HepG2 (cell line): ENCODE results near the gene EEF1E1. TPM values are rescaled to one million over a fixed set of nuclear protein-coding genes. Genes with fewer than 3 reads are reported as not detected.

Source experiments
- FOSL2 ChIP-seq: sonication (generic); formaldehyde crosslinking; IDR thresholded peaks from 2 replicates; pipeline ENCODE4 v1.4.0; 2020; ENCODE audit warnings: missing genetic modification reagents
- HOXA7 ChIP-seq: sonication (generic); formaldehyde crosslinking; IDR thresholded peaks from 2 replicates; pipeline ENCODE4 v1.8.1; 2022; ENCODE audit warnings: mild to moderate bottlenecking, missing genetic modification reagents, moderate library complexity
- U2AF2 ChIP-seq: fragments of 200-400 bp; formaldehyde crosslinking; IDR thresholded peaks from 2 replicates; pipeline ENCODE4 v1.6.1; 2017; ENCODE audit warnings: low read depth, mild to moderate bottlenecking, low read length
- ZC3H13 ChIP-seq: sonication (generic); formaldehyde crosslinking; IDR thresholded peaks from 2 replicates; pipeline ENCODE4 v1.8.1; 2023; ENCODE audit warnings: mild to moderate bottlenecking, missing genetic modification reagents, moderate library complexity
- ZFY ChIP-seq: sonication (generic); formaldehyde crosslinking; IDR thresholded peaks from 2 replicates; pipeline ENCODE4 v1.4.0; 2020; ENCODE audit warnings: missing genetic modification reagents
- ZMYM3 ChIP-seq: sonication (generic); formaldehyde crosslinking; IDR thresholded peaks from 2 replicates; pipeline ENCODE4 v1.5.1; 2020; ENCODE audit warnings: mild to moderate bottlenecking, missing genetic modification reagents
- ZNF207 ChIP-seq: fragments of 450-650 bp; IDR thresholded peaks from 2 replicates; pipeline ENCODE4 v1.6.1; 2016; ENCODE audit warnings: antibody characterized with exemption, borderline replicate concordance
- ZNF343 ChIP-seq: sonication (generic); formaldehyde crosslinking; IDR thresholded peaks from 2 replicates; pipeline ENCODE4 v1.4.0; 2020; ENCODE audit warnings: mild to moderate bottlenecking, missing genetic modification reagents
- ZNF460 ChIP-seq: sonication (generic); formaldehyde crosslinking; IDR thresholded peaks from 2 replicates; pipeline ENCODE4 v1.5.1; 2020; ENCODE audit warnings: missing genetic modification reagents, mild to moderate bottlenecking, borderline replicate concordance
- ZNF564 ChIP-seq: sonication (generic); formaldehyde crosslinking; IDR thresholded peaks from 2 replicates; pipeline ENCODE4 v1.8.1; 2023; ENCODE audit warnings: mild to moderate bottlenecking, missing genetic modification reagents
- ZNF589 ChIP-seq: sonication (generic); formaldehyde crosslinking; conservative IDR thresholded peaks from 2 replicates; pipeline ENCODE4 v1.8.0; 2022; ENCODE audit warnings: mild to moderate bottlenecking, moderate library complexity, missing genetic modification reagents
- ZNF672 ChIP-seq: sonication (generic); formaldehyde crosslinking; IDR thresholded peaks from 2 replicates; pipeline ENCODE4 v1.8.1; 2022; ENCODE audit warnings: missing genetic modification reagents
- ZNF768 ChIP-seq: sonication (generic); formaldehyde crosslinking; IDR thresholded peaks from 2 replicates; pipeline ENCODE4 v1.4.0; 2020; ENCODE audit warnings: missing genetic modification reagents
- ZNF883 ChIP-seq: sonication (generic); formaldehyde crosslinking; IDR thresholded peaks from 2 replicates; pipeline ENCODE4 v1.5.1; 2020; ENCODE audit warnings: mild to moderate bottlenecking, missing genetic modification reagents; ENCODE audit errors: not compliant biosample characterization
- ZSCAN25 ChIP-seq: sonication (generic); formaldehyde crosslinking; IDR thresholded peaks from 2 replicates; pipeline ENCODE4 v1.8.0; 2022; ENCODE audit warnings: mild to moderate bottlenecking, missing genetic modification reagents
- polyA plus RNA-seq, 8 experiments: library from polyadenylated mRNA; depleted of rRNA in 3 of 8; stranded (reverse) in 7 of 8; unstranded in 1 of 8; fragments of >200 nt; fragmentation: Illumina TruSeq in 4 of 8; extraction: Trizol in 4 of 8; gene quantifications; 2 replicates each; pipeline versions ENCODE4 v1.2.1 to v1.2.3, GENCODE V29; 2011 to 2016; ENCODE audit warnings: low read depth in 4 of 8, missing spikeins in 1 of 8, mixed read lengths in 1 of 8; ENCODE audit not compliant: insufficient read depth in 1 of 8
- total RNA-seq, 5 experiments: library from RNA; depleted of rRNA; stranded (reverse); fragments of >200 nt; fragmentation: Illumina TruSeq; extraction: Trizol; gene quantifications; 2 replicates each; pipeline ENCODE4 v1.2.3, GENCODE V29; 2016; ENCODE audit warnings: low read depth in 1 of 5
- TF ChIP-seq, protein P1 (sequence below): sonication (generic); formaldehyde crosslinking; IDR thresholded peaks from 2 replicates; pipeline ENCODE4 v1.4.0; 2020; ENCODE audit warnings: mild to moderate bottlenecking, missing genetic modification reagents
- TF ChIP-seq, protein P2 (sequence below): sonication (generic); formaldehyde crosslinking; IDR thresholded peaks from 2 replicates; pipeline ENCODE4 v1.4.0; 2020; ENCODE audit warnings: mild to moderate bottlenecking, missing genetic modification reagents
- TF ChIP-seq, protein P3 (sequence below): sonication (generic); formaldehyde crosslinking; IDR thresholded peaks from 2 replicates; pipeline ENCODE4 v1.5.0; 2020; ENCODE audit warnings: mild to moderate bottlenecking, missing genetic modification reagents

The EEF1E1 gene
- total and polyA plus RNA-seq, 2 of the 13 experiments (the other 11 are each of a cell fraction or from before 2014, with no cell fraction given), result 128 to 188 TPM

DNA sequence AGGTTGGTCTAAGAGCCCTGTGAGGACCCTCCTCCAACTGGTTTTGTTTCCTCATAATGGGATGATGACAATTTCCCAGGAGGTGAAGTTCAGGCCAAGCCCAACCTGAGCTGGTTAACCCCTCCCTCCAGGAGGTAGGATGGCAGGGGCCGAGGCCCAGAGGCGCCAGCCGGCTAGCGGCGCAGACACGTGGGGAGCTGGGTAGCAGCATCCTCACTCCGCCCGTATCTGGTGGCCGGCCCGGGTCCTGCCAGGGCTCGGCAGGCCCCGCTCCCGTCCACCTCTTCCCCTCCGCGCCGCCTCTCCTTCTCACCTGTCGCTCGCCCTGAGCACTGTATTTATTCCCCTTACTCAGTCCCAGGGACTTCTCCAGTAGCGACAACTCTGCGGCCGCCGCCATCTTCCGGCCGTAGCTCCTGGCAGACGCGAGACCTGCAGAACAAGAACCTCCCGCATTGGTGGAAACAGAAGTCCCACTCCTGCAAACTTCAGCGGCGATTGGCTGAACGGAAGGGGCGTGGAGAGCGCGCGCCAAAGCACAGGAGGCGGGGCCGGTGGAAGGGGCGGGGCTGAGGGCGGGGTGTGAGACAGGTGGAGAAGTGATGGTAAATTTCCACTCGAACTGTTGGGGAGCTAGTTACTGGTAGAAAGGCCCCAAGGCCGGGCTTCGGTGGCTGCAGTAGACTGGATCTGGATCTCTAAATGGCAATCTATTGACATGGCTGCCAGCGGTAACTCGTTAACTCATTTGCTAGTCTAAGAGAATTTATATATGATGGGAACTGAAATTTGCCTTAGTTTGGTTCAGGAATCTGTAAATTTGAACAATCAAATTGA lies at the start of gene EEF1E1 (continued):
- TF ChIP-seq, protein P1, sequence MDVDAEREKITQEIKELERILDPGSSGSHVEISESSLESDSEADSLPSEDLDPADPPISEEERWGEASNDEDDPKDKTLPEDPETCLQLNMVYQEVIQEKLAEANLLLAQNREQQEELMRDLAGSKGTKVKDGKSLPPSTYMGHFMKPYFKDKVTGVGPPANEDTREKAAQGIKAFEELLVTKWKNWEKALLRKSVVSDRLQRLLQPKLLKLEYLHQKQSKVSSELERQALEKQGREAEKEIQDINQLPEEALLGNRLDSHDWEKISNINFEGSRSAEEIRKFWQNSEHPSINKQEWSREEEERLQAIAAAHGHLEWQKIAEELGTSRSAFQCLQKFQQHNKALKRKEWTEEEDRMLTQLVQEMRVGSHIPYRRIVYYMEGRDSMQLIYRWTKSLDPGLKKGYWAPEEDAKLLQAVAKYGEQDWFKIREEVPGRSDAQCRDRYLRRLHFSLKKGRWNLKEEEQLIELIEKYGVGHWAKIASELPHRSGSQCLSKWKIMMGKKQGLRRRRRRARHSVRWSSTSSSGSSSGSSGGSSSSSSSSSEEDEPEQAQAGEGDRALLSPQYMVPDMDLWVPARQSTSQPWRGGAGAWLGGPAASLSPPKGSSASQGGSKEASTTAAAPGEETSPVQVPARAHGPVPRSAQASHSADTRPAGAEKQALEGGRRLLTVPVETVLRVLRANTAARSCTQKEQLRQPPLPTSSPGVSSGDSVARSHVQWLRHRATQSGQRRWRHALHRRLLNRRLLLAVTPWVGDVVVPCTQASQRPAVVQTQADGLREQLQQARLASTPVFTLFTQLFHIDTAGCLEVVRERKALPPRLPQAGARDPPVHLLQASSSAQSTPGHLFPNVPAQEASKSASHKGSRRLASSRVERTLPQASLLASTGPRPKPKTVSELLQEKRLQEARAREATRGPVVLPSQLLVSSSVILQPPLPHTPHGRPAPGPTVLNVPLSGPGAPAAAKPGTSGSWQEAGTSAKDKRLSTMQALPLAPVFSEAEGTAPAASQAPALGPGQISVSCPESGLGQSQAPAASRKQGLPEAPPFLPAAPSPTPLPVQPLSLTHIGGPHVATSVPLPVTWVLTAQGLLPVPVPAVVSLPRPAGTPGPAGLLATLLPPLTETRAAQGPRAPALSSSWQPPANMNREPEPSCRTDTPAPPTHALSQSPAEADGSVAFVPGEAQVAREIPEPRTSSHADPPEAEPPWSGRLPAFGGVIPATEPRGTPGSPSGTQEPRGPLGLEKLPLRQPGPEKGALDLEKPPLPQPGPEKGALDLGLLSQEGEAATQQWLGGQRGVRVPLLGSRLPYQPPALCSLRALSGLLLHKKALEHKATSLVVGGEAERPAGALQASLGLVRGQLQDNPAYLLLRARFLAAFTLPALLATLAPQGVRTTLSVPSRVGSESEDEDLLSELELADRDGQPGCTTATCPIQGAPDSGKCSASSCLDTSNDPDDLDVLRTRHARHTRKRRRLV, result peak; percentile 64; the same call in 1 of the 2 replicates
- TF ChIP-seq ZNF768 (CRISPR knock-in tag) (peak; percentile 69), ZNF589 (CRISPR knock-in tag) (peak; percentile 71; the same call in 1 of the 2 replicates), ZNF564 (no peak; the same call in 1 of the 2 replicates), ZC3H13 (CRISPR knock-in tag) (no peak), FOSL2 (CRISPR knock-in tag) (peak; percentile 16; the same call in 1 of the 2 replicates), ZSCAN25 (CRISPR knock-in tag) (no peak), U2AF2 (peak; percentile 85; the same call in 1 of the 2 replicates), ZNF343 (CRISPR knock-in tag) (peak; percentile 58; the same call in 1 of the 2 replicates), ZNF460 (CRISPR knock-in tag) (no peak), ZFY (CRISPR knock-in tag) (peak; percentile 90), ZNF672 (CRISPR knock-in tag) (no peak), HOXA7 (no peak), ZMYM3 (CRISPR knock-in tag) (no peak), ZNF207 (no peak), ZNF883 (CRISPR knock-in tag) (no peak)
- TF ChIP-seq, protein P2, sequence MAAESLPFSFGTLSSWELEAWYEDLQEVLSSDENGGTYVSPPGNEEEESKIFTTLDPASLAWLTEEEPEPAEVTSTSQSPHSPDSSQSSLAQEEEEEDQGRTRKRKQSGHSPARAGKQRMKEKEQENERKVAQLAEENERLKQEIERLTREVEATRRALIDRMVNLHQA, result 0 out of 2 replicates have a peak, but pooled peaks have one; percentile 69
- TF ChIP-seq, protein P3, sequence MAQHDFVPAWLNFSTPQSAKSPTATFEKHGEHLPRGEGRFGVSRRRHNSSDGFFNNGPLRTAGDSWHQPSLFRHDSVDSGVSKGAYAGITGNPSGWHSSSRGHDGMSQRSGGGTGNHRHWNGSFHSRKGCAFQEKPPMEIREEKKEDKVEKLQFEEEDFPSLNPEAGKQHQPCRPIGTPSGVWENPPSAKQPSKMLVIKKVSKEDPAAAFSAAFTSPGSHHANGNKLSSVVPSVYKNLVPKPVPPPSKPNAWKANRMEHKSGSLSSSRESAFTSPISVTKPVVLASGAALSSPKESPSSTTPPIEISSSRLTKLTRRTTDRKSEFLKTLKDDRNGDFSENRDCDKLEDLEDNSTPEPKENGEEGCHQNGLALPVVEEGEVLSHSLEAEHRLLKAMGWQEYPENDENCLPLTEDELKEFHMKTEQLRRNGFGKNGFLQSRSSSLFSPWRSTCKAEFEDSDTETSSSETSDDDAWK (CRISPR knock-in tag), result no peak
